ENCODE data around the gene NRSN2. TPM values are rescaled to one million over a fixed set of nuclear protein-coding genes. Genes with fewer than 3 reads are reported as not detected.

The NRSN2 gene
- total RNA-seq, 1 experiment from 2014 or later: 22.7 TPM

DNA sequence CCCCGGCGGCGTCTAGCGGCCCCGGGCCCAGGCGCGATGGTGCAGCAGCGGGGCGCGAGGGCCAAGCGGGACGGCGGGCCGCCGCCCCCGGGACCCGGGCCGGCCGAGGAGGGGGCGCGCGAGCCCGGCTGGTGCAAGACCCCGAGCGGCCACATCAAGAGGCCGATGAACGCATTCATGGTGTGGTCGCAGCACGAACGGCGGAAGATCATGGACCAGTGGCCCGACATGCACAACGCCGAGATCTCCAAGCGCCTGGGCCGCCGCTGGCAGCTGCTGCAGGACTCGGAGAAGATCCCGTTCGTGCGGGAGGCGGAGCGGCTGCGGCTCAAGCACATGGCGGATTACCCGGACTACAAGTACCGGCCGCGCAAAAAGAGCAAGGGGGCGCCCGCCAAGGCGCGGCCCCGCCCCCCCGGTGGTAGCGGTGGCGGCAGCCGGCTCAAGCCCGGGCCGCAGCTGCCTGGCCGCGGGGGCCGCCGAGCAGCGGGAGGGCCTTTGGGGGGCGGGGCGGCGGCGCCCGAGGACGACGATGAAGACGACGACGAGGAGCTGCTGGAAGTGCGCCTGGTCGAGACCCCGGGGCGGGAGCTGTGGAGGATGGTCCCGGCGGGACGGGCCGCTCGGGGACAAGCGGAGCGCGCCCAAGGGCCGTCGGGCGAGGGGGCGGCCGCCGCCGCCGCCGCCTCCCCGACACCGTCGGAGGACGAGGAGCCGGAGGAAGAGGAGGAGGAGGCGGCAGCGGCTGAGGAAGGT is 20.8 kb upstream of the NRSN2 start:
- no peak overlapping the region for H2BK5ac ChIP-seq (ENCODE audit: insufficient read length, low read length)
- no peak overlapping the region for H4K5ac ChIP-seq (ENCODE audit: insufficient read length, low read depth, low read length)
- H3T11ph ChIP-seq (ENCODE audit: low read length): no peak overlapping the region
- H3K9me3 ChIP-seq (ENCODE audit: control insufficient read depth, low read depth, low read length): no peaks in the 10 kb centered on the region
- no peaks in the 10 kb centered on the region for H3K79me1 ChIP-seq (ENCODE audit: insufficient read depth, low read depth, low read length, poor library complexity, severe bottlenecking)
- Mint-ChIP-seq H3K27me3 (ENCODE audit: low read depth) (peaks cover 3% of the 10 kb centered on the region; the same call in 1 of the 2 replicates), H3K9me3 (peaks cover 0 to 2% of the 10 kb centered on the region in 2 experiments; a peak in 1 of 5 replicates), H3K4me1 (peaks cover 52% of the 10 kb centered on the region in 2 experiments), H3K4me3 (peak overlapping the region; percentile 87 to 93), H3K27ac (peak overlapping the region; percentile 92 to 97 (median 95); a peak in 6 of 7 replicates), H3K36me3 (ENCODE audit: insufficient read depth in 1 of 3, low read depth in 3 of 3) (peaks cover 23 to 32% (median 27%) of the 10 kb centered on the region in 3 experiments; a peak in 6 of 7 replicates)
- no peak overlapping the region; the same call in 1 of the 2 replicates for H3K4ac ChIP-seq (ENCODE audit: low read depth, low read length)
- H3K4me2 ChIP-seq (ENCODE audit: insufficient read depth, insufficient read length, low read length): peak overlapping the region; percentile 48
- H2AK5ac ChIP-seq (ENCODE audit: insufficient read length, low read length): no peak overlapping the region
- H4K8ac ChIP-seq (replicated peaks; ENCODE audit: insufficient read length, low read depth, low read length): no peak overlapping the region
- H2AFZ ChIP-seq (ENCODE audit: low read length): no peak overlapping the region
- peaks cover 16% of the 10 kb centered on the region for H3K23me2 ChIP-seq (ENCODE audit: insufficient read length, low read depth, low read length, poor library complexity, severe bottlenecking)
- H3K9ac ChIP-seq (ENCODE audit: extremely low read depth, insufficient read length, low read length): peak overlapping the region; percentile 84
- H3K27me3 ChIP-seq (ENCODE audit: insufficient read depth, low read length): no peaks in the 10 kb centered on the region
- H2BK120ac ChIP-seq (ENCODE audit: low read depth, low read length, poor library complexity, severe bottlenecking): no peak overlapping the region
- H3K79me2 ChIP-seq (ENCODE audit: insufficient read depth, low read length): peaks cover 9% of the 10 kb centered on the region; the same call in 1 of the 2 replicates
- TF ChIP-seq, protein P1, sequence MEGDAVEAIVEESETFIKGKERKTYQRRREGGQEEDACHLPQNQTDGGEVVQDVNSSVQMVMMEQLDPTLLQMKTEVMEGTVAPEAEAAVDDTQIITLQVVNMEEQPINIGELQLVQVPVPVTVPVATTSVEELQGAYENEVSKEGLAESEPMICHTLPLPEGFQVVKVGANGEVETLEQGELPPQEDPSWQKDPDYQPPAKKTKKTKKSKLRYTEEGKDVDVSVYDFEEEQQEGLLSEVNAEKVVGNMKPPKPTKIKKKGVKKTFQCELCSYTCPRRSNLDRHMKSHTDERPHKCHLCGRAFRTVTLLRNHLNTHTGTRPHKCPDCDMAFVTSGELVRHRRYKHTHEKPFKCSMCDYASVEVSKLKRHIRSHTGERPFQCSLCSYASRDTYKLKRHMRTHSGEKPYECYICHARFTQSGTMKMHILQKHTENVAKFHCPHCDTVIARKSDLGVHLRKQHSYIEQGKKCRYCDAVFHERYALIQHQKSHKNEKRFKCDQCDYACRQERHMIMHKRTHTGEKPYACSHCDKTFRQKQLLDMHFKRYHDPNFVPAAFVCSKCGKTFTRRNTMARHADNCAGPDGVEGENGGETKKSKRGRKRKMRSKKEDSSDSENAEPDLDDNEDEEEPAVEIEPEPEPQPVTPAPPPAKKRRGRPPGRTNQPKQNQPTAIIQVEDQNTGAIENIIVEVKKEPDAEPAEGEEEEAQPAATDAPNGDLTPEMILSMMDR (conservative IDR thresholded peaks at IDR 0.05): no peak
- no peak overlapping the region for H3K27ac ChIP-seq (ENCODE audit: insufficient read length, low read depth, low read length)
- H4K20me1 ChIP-seq (ENCODE audit: control insufficient read depth, insufficient read depth, insufficient read length): peaks cover 2% of the 10 kb centered on the region
- no peak overlapping the region for H3K23ac ChIP-seq (ENCODE audit: insufficient read length, low read depth, low read length)
- DNase-seq: peak; percentile 69
- peak overlapping the region; percentile 95 for H3K18ac ChIP-seq (ENCODE audit: insufficient read length, low read depth, low read length)
- H4K91ac ChIP-seq (ENCODE audit: insufficient read length, low read depth, low read length): no peak overlapping the region
- H3K4me1 ChIP-seq (ENCODE audit: insufficient read depth, low read length): peaks cover 9% of the 10 kb centered on the region; the same call in 1 of the 2 replicates
- H2BK15ac ChIP-seq (ENCODE audit: low read depth, low read length): no peak overlapping the region
- no peak overlapping the region for H3K56ac ChIP-seq (ENCODE audit: insufficient read length, low read depth, low read length)
- H2BK12ac ChIP-seq (ENCODE audit: insufficient read length, low read depth, low read length): no peak overlapping the region
- H2BK20ac ChIP-seq (ENCODE audit: low read depth, low read length, poor library complexity, severe bottlenecking): no peak overlapping the region
- WGBS (ENCODE audit: extremely low coverage, insufficient read length, low lambda C conversion rate): no CpG with 5 or more reads among the region's 103 CpGs
- H3K14ac ChIP-seq (ENCODE audit: insufficient read depth, low read length): peak overlapping the region; percentile 93
